Measurements from ENCODE around the gene ZSWIM3.

ZSWIM3 gene

DNA sequence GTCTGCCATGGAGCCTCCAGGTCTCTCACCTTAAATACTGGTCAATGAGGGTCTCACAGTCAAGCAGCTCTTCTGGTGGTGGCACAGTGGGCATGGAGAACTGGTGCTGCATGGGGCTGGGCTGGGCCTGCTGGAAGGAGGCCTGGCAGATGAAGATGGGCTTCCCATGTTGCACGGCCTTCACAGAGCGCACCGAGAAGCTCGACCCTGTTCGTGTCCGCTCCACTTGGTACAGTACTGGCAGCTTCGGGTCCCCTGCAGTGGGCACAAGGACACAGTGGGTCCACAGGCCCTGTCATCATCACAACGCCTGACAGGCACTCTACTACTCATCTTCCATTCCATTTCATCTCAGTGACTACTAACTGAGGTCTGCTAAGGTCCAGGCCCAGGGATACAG is 9.0 kb upstream of the ZSWIM3 start:
- no peak overlapping the region for H3K4me3 ChIP-seq (ENCODE audit: low read depth, low read length)
- in situ Hi-C loops (cut with HindIII; ENCODE audit: low sequenced_read_pairs): no loop called here
- no peak for TF ChIP-seq CTCF (IDR thresholded peaks at IDR 0.05; ENCODE audit: low read depth, low read length)
- DNase-seq (ENCODE audit: low read depth, low spot score): no peak

- in situ Hi-C loops (cut with HindIII; ENCODE audit: low sequenced_read_pairs): no loop called here
- no peak overlapping the region for H3K4me3 ChIP-seq (ENCODE audit: low read depth, low read length)
- no peak for DNase-seq (ENCODE audit: low read depth, low spot score)
- TF ChIP-seq CTCF (IDR thresholded peaks at IDR 0.05; ENCODE audit: low read depth, low read length): no peak
These were observed 8.3 kb upstream of the ZSWIM3 start for GRCh38 chr20:45848969-45849582.

DNA sequence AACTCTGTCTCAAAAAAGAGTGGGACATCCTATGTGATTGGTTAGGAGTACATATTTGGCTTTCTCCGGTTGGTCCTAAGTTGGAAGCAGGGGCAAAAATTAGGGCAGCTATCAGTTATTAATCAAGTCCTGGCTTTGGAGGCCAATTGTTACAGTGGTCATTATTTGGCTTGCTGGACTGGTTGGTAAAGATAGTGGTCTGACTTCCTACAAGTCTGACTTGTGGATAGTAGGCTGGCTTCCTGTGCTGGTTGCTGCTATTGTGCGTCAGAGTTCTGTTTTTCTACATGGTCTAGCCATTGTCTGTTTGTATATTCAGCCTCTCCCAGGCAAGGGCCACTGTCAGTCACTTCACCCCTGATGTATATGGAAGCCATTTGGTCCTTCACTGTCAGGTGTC is 7.2 kb upstream of the ZSWIM3 start:
- no peak overlapping the region for H3K4me3 ChIP-seq (ENCODE audit: low read depth, low read length)
- DNase-seq (ENCODE audit: low read depth, low spot score): no peak
- no peak for TF ChIP-seq CTCF (IDR thresholded peaks at IDR 0.05; ENCODE audit: low read depth, low read length)
- in situ Hi-C loops (cut with HindIII; ENCODE audit: low sequenced_read_pairs): no loop called here

DNA sequence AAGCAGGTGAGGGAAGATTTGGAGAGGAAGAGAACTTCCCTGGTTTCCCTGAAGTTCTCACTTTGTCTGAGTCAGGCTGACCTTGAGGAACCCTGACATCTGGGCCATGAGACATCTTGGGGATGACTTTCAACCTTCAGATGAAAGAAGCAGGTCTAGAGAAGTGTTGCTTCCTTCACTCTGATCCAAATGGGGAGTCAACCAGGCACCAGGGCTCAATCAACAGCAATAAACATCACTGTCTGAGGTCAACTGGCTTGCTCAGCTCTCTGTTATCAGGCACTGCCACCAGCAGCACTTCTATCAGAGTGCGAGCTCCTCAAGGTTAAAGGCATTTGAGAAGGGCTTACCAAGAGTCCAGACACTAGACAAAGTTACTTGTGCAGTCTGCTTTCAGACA is 6.5 kb upstream of the ZSWIM3 start:
- TF ChIP-seq CTCF (IDR thresholded peaks at IDR 0.05; ENCODE audit: low read depth, low read length): no peak

DNA sequence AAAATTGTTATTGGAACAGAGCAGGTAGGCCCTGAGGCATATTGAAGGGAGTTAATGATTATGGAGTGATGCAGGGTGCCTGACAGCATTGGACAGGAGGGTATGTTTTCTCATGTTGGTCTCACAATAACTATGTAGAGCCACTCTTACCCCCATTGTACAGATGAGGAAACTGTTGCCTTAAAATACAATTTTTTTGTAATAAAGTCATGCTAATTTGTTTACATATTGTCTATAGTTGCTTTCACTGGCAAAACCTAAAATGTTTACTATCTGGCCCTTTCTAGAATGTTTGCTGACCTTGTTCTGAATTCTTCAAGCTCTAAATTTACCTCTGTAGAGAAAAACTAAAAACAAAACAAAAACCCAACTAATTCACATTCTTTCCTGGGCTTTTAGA is 5.9 kb upstream of the ZSWIM3 start:
- in situ Hi-C loops (cut with HindIII; ENCODE audit: low sequenced_read_pairs): no loop called here
- no peak for DNase-seq (ENCODE audit: low read depth, low spot score)
- no peak for TF ChIP-seq CTCF (IDR thresholded peaks at IDR 0.05; ENCODE audit: low read depth, low read length)
- no peak overlapping the region for H3K4me3 ChIP-seq (ENCODE audit: low read depth, low read length)

More for the DNA sequence above, 6.5 kb upstream of the ZSWIM3 start:
- no peak for DNase-seq (ENCODE audit: low read depth, low spot score)
- no peak overlapping the region for H3K4me3 ChIP-seq (ENCODE audit: low read depth, low read length)
- in situ Hi-C loops (cut with HindIII; ENCODE audit: low sequenced_read_pairs): no loop called here

GRCh38 chr20:45852326-45852725 is 5.1 kb upstream of the ZSWIM3 start:
- in situ Hi-C loops (cut with HindIII; ENCODE audit: low sequenced_read_pairs): no loop called here
- no peak for DNase-seq (ENCODE audit: low read depth, low spot score)
- no peak for TF ChIP-seq CTCF (IDR thresholded peaks at IDR 0.05; ENCODE audit: low read depth, low read length)
- H3K4me3 ChIP-seq (ENCODE audit: low read depth, low read length): no peak overlapping the region

GRCh38 chr20:45853484-45853883 is 3.9 kb upstream of the ZSWIM3 start:
- no peak overlapping the region for H3K4me3 ChIP-seq (ENCODE audit: low read depth, low read length)
- TF ChIP-seq CTCF (IDR thresholded peaks at IDR 0.05; ENCODE audit: low read depth, low read length): no peak
- no peak for DNase-seq (ENCODE audit: low read depth, low spot score)
- in situ Hi-C loops (cut with HindIII; ENCODE audit: low sequenced_read_pairs): no loop called here

Data from astrocyte of the spinal cord (primary cell).